ENCODE data around the gene ZNF888.

The ZNF888 gene

GRCh38 chr19:52957591-52957990 lies 34.4 kb upstream of the ZNF888 start:
- no peak overlapping the region for H3K27ac ChIP-seq
- no peak for TF ChIP-seq CTCF (conservative IDR thresholded peaks at IDR 0.05)

- no peak overlapping the region for H3K27ac ChIP-seq
- no peak for TF ChIP-seq CTCF (conservative IDR thresholded peaks at IDR 0.05)
Observed at GRCh38 chr19:52956917-52957316, 33.7 kb upstream of the ZNF888 start.

GRCh38 chr19:52949422-52949821 lies 26.2 kb upstream of the ZNF888 start:
- no peak for TF ChIP-seq CTCF (conservative IDR thresholded peaks at IDR 0.05)
- H3K27ac ChIP-seq: no peak overlapping the region

GRCh38 chr19:52948025-52948770 lies 25.0 kb upstream of the ZNF888 start:
- H3K27ac ChIP-seq: no peak overlapping the region
- no peak for TF ChIP-seq CTCF (conservative IDR thresholded peaks at IDR 0.05)

- TF ChIP-seq CTCF (conservative IDR thresholded peaks at IDR 0.05): peak; percentile 17; the same call in 1 of the 2 replicates
- H3K27ac ChIP-seq: peak overlapping the region; percentile 100
Observed at GRCh38 chr19:52946322-52947310, 23.4 kb upstream of the ZNF888 start.

- peak overlapping the region; percentile 100 for H3K27ac ChIP-seq
- TF ChIP-seq CTCF (conservative IDR thresholded peaks at IDR 0.05): no peak
Observed at GRCh38 chr19:52945652-52946321, 22.6 kb upstream of the ZNF888 start.

GRCh38 chr19:52944703-52945493 lies 21.7 kb upstream of the ZNF888 start:
- peak overlapping the region; percentile 100 for H3K27ac ChIP-seq

All from VCaP (cell line).